Body of pancreas (tissue), 4 donors: ENCODE measurements around the gene SPDYE4. TPM values are rescaled to one million over a fixed set of nuclear protein-coding genes. Genes with fewer than 3 reads are reported as not detected.

Experiments
- ATAC-seq: fragments of 150-250 bp; one replicate; pipeline ENCODE4 v1.9.1; 2016
- DNase-seq, 4 donors: peaks; one replicate each; pipeline ENCODE4 v3.0.0-alpha.2; 2019
- H3K27ac ChIP-seq, 4 donors: fragments of 200-600 bp; sonication (generic); 1 replicate in 3 of 4; 2 replicates in 1 of 4; pipeline versions ENCODE4 v1.5.1 to v1.6.1; 2016 to 2019; ENCODE audit warnings: mild to moderate bottlenecking in 1 of 4, mixed read lengths in 1 of 4, moderate library complexity in 1 of 4
- H3K27me3 ChIP-seq, 2 donors: fragments of 200-600 bp; sonication (generic); one replicate each; pipeline ENCODE4 v1.6.0; 2016; ENCODE audit warnings: mild to moderate bottlenecking in 1 of 2
- H3K36me3 ChIP-seq, 2 donors: fragments of 200-600 bp; sonication (generic); replicated peaks in 1 of 2; 2 replicates each; pipeline ENCODE4 v1.5.1; 2016; ENCODE audit warnings: low read depth in 2 of 2; ENCODE audit not compliant: insufficient read depth in 1 of 2
- H3K4me1 ChIP-seq: fragments of 200-600 bp; sonication (generic); one replicate; pipeline ENCODE4 v1.6.0; 2016
- H3K4me3 ChIP-seq, 2 donors: fragments of 200-600 bp; sonication (generic); 1 replicate in 1 of 2; 2 replicates in 1 of 2; pipeline ENCODE4 v1.5.1; 2016 to 2019
- H3K9me3 ChIP-seq, 3 donors: fragments of 200-600 bp; sonication (generic); 1 replicate in 2 of 3; 2 replicates in 1 of 3; pipeline ENCODE4 v1.5.1; 2016
- CTCF ChIP-seq, 7 experiments: fragments of 450-650 bp in 4 of 7; fragments of 200-600 bp in 3 of 7; sonication (generic) in 3 of 7; IDR thresholded peaks; one replicate each; pipeline ENCODE4 v1.5.1; 2016 to 2019; ENCODE audit warnings: antibody characterized with exemption in 7 of 7
- POLR2A ChIP-seq, 3 donors: fragments of 450-650 bp; IDR thresholded peaks; one replicate each; pipeline ENCODE4 v1.6.1; 2016; ENCODE audit warnings: antibody characterized with exemption in 3 of 3, mild to moderate bottlenecking in 2 of 3
- WGBS, 2 donors: methylation state at CpG; one replicate each; pipeline ENCODE4 v1.1.5; 2017; 5-methylcytosine and 5-hydroxymethylcytosine counted together
- intact Hi-C: fragments of 100-400 bp; cut with DNase I; formaldehyde crosslinking; loops from one replicate; pipeline ENCODE4 v1.15.1; 2023
- total RNA-seq, 2 donors: library from RNA; depleted of rRNA; stranded (reverse); fragments of >200 nt; gene quantifications; one replicate each; pipeline ENCODE4 v1.1.0, GENCODE V29; 2016

SPDYE4 gene
- total RNA-seq, 2 donors from 2014 or later, result not detected

DNA sequence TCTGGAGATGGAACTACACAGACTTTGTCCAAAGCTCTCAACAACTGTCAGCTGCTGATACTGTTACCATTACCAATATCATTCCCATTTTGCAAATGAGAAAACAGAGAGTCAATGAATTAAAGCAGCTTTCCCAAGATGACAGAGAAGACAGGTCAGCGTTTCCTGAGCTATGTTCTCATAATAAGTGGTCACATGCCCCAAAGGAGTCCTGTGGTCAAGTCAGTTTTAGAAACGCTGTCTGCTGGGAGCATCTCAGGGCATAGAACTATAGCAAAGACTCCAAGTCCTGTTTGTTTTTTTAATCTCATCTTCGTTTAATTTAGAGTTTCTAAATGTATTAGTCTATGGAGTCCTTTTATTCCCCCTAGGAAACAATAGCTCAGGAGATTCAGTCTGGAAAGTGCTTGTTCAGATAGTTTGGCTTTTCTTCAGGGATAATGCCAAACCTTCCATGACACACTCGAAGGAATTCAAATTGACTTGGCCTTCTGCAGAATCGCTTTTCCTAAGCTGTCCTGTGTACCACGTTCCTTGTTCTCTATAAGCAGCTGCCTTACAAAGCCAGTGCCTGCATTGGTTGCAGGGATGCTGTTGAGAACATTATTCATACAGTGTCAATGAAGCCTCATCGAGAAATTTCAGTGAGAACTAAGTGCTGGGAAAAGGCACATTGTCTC lies 25.8 kb downstream of the SPDYE4 start:
- H3K27ac ChIP-seq, result no peak overlapping the region
- no peak overlapping the region for H3K4me3 ChIP-seq
- ATAC-seq (no peak), DNase-seq (no peak)
- H3K27me3 ChIP-seq, result no peaks in the 10 kb centered on the region
- intact Hi-C loops, result loop anchor here (10.0 kb wide), 1 partner anchor 208 kb away; no protein-coding TSS in a partner anchor
- H3K36me3 ChIP-seq, result no peaks in the 10 kb centered on the region
- no peaks in the 10 kb centered on the region for H3K9me3 ChIP-seq
- H3K4me1 ChIP-seq, result no peaks in the 10 kb centered on the region
- TF ChIP-seq CTCF (IDR thresholded peaks at IDR 0.05), result no peak
- no peak for TF ChIP-seq POLR2A (IDR thresholded peaks at IDR 0.05)
- WGBS, 2 donors, result 45 to 60% methylated on average over 7 of the region's 7 CpGs

- no peak for ATAC-seq
- no peak for DNase-seq
- 70 to 74% methylated on average over 13 of the region's 13 CpGs for WGBS, 2 donors
- no peak overlapping the region for H3K4me3 ChIP-seq
- no peaks in the 10 kb centered on the region for H3K4me1 ChIP-seq
- TF ChIP-seq CTCF (IDR thresholded peaks at IDR 0.05), result no peak
- no peak for TF ChIP-seq POLR2A (IDR thresholded peaks at IDR 0.05)
- H3K9me3 ChIP-seq, result no peaks in the 10 kb centered on the region
- no peaks in the 10 kb centered on the region for H3K36me3 ChIP-seq
- intact Hi-C loops, result loop anchor here (10.0 kb wide), 1 partner anchor 205 kb away; no protein-coding TSS in a partner anchor
- no peaks in the 10 kb centered on the region for H3K27me3 ChIP-seq
- no peak overlapping the region for H3K27ac ChIP-seq
Measured at GRCh38 chr17:8729860-8730259, 28.5 kb downstream of the SPDYE4 start.

DNA sequence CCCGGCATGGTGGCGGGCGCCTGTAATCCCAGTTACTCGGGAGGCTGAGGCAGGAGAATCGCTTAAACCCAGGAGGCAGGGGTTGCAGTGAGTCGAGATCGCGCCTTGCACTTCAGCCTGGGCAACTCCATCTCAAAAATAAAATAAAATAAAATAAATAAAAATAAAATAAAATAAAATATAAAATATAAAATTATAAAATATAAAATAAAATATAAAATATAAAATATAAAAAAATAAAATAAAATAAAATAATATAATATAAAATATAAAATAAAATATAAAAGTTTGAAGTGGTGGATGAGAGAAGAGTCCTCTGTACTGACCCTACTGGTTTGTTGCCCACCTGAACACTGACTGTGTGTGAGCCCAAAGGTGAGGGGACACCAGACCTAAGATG lies 28.9 kb downstream of the SPDYE4 start:
- H3K4me3 ChIP-seq, result no peak overlapping the region
- no peak for ATAC-seq
- H3K9me3 ChIP-seq, result no peaks in the 10 kb centered on the region
- 78 to 82% methylated on average over 8 of the region's 8 CpGs for WGBS, 2 donors
- intact Hi-C loops, result no loop called here
- no peaks in the 10 kb centered on the region for H3K36me3 ChIP-seq
- no peaks in the 10 kb centered on the region for H3K27me3 ChIP-seq
- no peak for DNase-seq
- no peak for TF ChIP-seq CTCF (IDR thresholded peaks at IDR 0.05)
- no peaks in the 10 kb centered on the region for H3K4me1 ChIP-seq
- H3K27ac ChIP-seq, result no peak overlapping the region

- DNase-seq, result no peak
- 64 to 80% methylated on average over 3 to 5 of the region's 5 CpGs for WGBS, 2 donors
- H3K27me3 ChIP-seq, result no peaks in the 10 kb centered on the region
Measured at GRCh38 chr17:8728971-8729370, 29.4 kb downstream of the SPDYE4 start.

More at GRCh38 chr17:8728971-8729370, 29.4 kb downstream of the SPDYE4 start:
- no peaks in the 10 kb centered on the region for H3K36me3 ChIP-seq
- intact Hi-C loops, result no loop called here
- TF ChIP-seq CTCF (IDR thresholded peaks at IDR 0.05) (no peak), POLR2A (IDR thresholded peaks at IDR 0.05) (no peak)
- ATAC-seq, result no peak
- no peaks in the 10 kb centered on the region for H3K9me3 ChIP-seq
- H3K4me1 ChIP-seq, result no peaks in the 10 kb centered on the region
- H3K4me3 ChIP-seq, result no peak overlapping the region
- no peak overlapping the region for H3K27ac ChIP-seq
